CD4-positive, alpha-beta T cell (primary cell): Measurements from ENCODE around the gene G6PC3. TPM values are rescaled to one million over a fixed set of nuclear protein-coding genes. Genes with fewer than 3 reads are reported as not detected.

Experiments used
- total RNA-seq, 174 experiments: library from RNA in 2 of 174; stranded (reverse) in 2 of 174; gene quantifications; one replicate each; pipeline ENCODE4 v1.2.3 and lab custom pipeline; 2021 to 2026

G6PC3 gene
- total RNA-seq, 2 experiments from 2014 or later, result 5.6 to 5.8 TPM

Other genes with a start within 250 kb of the G6PC3 start
- gene MPP3, start 237.6 kb upstream of the G6PC3 start, total RNA-seq, result under 1 TPM in 1 of 2 experiments, not detected in 1; 0.14 TPM
- not detected for gene CD300LG, start 223.6 kb upstream of the G6PC3 start, total RNA-seq
- 1 to 10 TPM; 3.5 to 4.0 TPM for gene MPP2, start 163.2 kb upstream of the G6PC3 start, total RNA-seq
- gene PPY, start 128.3 kb upstream of the G6PC3 start, total RNA-seq, result not detected
- gene PYY, start 116.8 kb upstream of the G6PC3 start, total RNA-seq, result not detected
- gene NAGS, start 66.1 kb upstream of the G6PC3 start, total RNA-seq, result under 1 TPM; 0.14 to 0.56 TPM
- 1 to 10 TPM; 8.8 to 9.7 TPM for gene TMEM101, start 55.8 kb upstream of the G6PC3 start, total RNA-seq
- 10 to 100 TPM; 34.6 to 36.1 TPM for gene LSM12, start 4.1 kb upstream of the G6PC3 start, total RNA-seq
- 10 to 100 TPM; 92.0 to 92.5 TPM for gene HDAC5, start 52.9 kb downstream of the G6PC3 start, total RNA-seq
- 1 to 10 TPM; 1.6 TPM for gene HROB, start 71.2 kb downstream of the G6PC3 start, total RNA-seq
- gene ASB16, start 100.0 kb downstream of the G6PC3 start, total RNA-seq, result under 1 TPM in 1 of 2 experiments, not detected in 1; 0.11 TPM
- gene TMUB2, start 116.2 kb downstream of the G6PC3 start, total RNA-seq, result 10 to 100 TPM; 33.3 to 34.8 TPM
- gene ATXN7L3, start 129.1 kb downstream of the G6PC3 start, total RNA-seq, result 10 to 100 TPM; 85.2 to 99.2 TPM
- 100 to 1,000 TPM; 148 to 158 TPM for gene UBTF, start 148.9 kb downstream of the G6PC3 start, total RNA-seq
- not detected for gene SLC4A1, start 197.4 kb downstream of the G6PC3 start, total RNA-seq
- not detected for gene RUNDC3A, start 237.9 kb downstream of the G6PC3 start, total RNA-seq